HepG2 (cell line): Measurements from ENCODE around the gene TLR3. TPM values are rescaled to one million over a fixed set of nuclear protein-coding genes. Genes with fewer than 3 reads are reported as not detected.

Experiments
- ATAC-seq: fragments of 200-7000 bp; cut with Tn5 transposase; 3 replicates; pipeline ENCODE4 v1.9.1; 2020; ENCODE audit warnings: mild to moderate bottlenecking, moderate library complexity
- BruUV-seq: library from RNA; stranded (reverse); fragments of 400-500 nt; replicated peaks from 2 replicates; lab custom pipeline; 2021; lab: Mats Ljungman, UMichigan
- CTCF ChIA-PET: fragments of 300-600 bp; formaldehyde crosslinking; extraction: SDS; loops from one replicate; lab custom pipeline; 2021; ENCODE audit warnings: low total read pairs, inconsistent platforms, low intra/inter-chr PET ratio; lab: Yijun Ruan, JAX
- POLR2A ChIA-PET: fragments of 350-600 bp; sonication (Branson Sonifier 250); formaldehyde crosslinking; loops from one replicate; lab custom pipeline; 2020; ENCODE audit warnings: antibody characterized with exemption, inconsistent platforms; lab: Yijun Ruan, JAX
- DNase-seq: peaks from one replicate; pipeline ENCODE4 v3.0.0-alpha.2; 2015; ENCODE audit warnings: low spot score
- FAIRE-seq: peaks from 3 replicates; lab custom pipeline; 2011; peaks lifted over from hg19 to GRCh38; lab: Jason Lieb, UNC
- H2AFZ ChIP-seq: one replicate; pipeline ENCODE4 v1.6.1; 2011; ENCODE audit warnings: low read length, inconsistent platforms
- H3K27ac ChIP-seq: fragments of 300-600 bp; 3 replicates; pipeline ENCODE4 v1.8.0; 2011; ENCODE audit warnings: mixed run types, mild to moderate bottlenecking, mixed read lengths, low read length, inconsistent platforms; ENCODE audit not compliant: insufficient read depth; ENCODE audit errors: extremely low read length
- H3K27me3 ChIP-seq, 2 experiments: fragments of 200-600 bp in 1 of 2; 2 replicates in 1 of 2; 3 replicates in 1 of 2; pipeline versions ENCODE4 v1.6.0 to v1.8.0; 2011; ENCODE audit warnings: low read length in 2 of 2, mild to moderate bottlenecking in 2 of 2, moderate library complexity in 2 of 2, inconsistent platforms in 1 of 2; ENCODE audit not compliant: insufficient read depth in 2 of 2, control insufficient read depth in 1 of 2
- H3K36me3 ChIP-seq, 2 experiments: fragments of 200-600 bp in 1 of 2; replicated peaks in 1 of 2; 2 replicates in 1 of 2; 3 replicates in 1 of 2; pipeline versions ENCODE4 v1.5.1 to v1.8.0; 2011; ENCODE audit warnings: low read length in 2 of 2, inconsistent platforms in 1 of 2; ENCODE audit not compliant: insufficient read depth in 2 of 2, control insufficient read depth in 1 of 2
- H3K4me1 ChIP-seq: 2 replicates; pipeline ENCODE4 v1.5.1; 2012; ENCODE audit warnings: low read length, inconsistent platforms; ENCODE audit not compliant: insufficient read depth
- H3K4me2 ChIP-seq: 2 replicates; pipeline ENCODE4 v1.6.0; 2011; ENCODE audit warnings: low read depth, low read length, inconsistent platforms
- H3K4me3 ChIP-seq, 3 experiments: fragments of 200-600 bp in 1 of 3; sonication (generic), shearing (Covaris generic) in 1 of 3; replicated peaks in 1 of 3; 2 replicates each; pipeline ENCODE4 v1.5.1; 2011 to 2016; ENCODE audit warnings: low read length in 3 of 3, inconsistent platforms in 2 of 3, low read depth in 2 of 3, mild to moderate bottlenecking in 2 of 3, control low read depth in 1 of 3, mixed read lengths in 1 of 3; ENCODE audit not compliant: insufficient read depth in 1 of 3
- H3K79me2 ChIP-seq: one replicate; pipeline ENCODE4 v1.6.1; 2011; ENCODE audit warnings: low read length, inconsistent platforms; ENCODE audit not compliant: insufficient read depth
- H3K9ac ChIP-seq: 2 replicates; pipeline ENCODE4 v1.6.0; 2011; ENCODE audit warnings: mild to moderate bottlenecking, low read depth, low read length, inconsistent platforms; ENCODE audit not compliant: insufficient read depth
- H3K9me3 ChIP-seq: 2 replicates; pipeline ENCODE4 v1.5.1; 2012; ENCODE audit warnings: mild to moderate bottlenecking, low read length
- H4K20me1 ChIP-seq: 2 replicates; pipeline ENCODE4 v1.6.0; 2011; ENCODE audit warnings: inconsistent platforms, mild to moderate bottlenecking, low read length, moderate library complexity; ENCODE audit not compliant: insufficient read depth
- ARNT ChIP-seq: fragments of 450-650 bp; IDR thresholded peaks from 2 replicates; pipeline ENCODE4 v1.6.1; 2017
- CEBPB ChIP-seq: IDR thresholded peaks from 2 replicates; pipeline ENCODE4 v1.6.1; 2011; ENCODE audit warnings: low read depth, low read length, improper control_type of control experiment, borderline replicate concordance
- TBP ChIP-seq: sonication (generic); formaldehyde crosslinking; IDR thresholded peaks from 2 replicates; pipeline ENCODE4 v1.5.0; 2020; ENCODE audit warnings: missing genetic modification reagents
- ZKSCAN5 ChIP-seq: sonication (generic); formaldehyde crosslinking; IDR thresholded peaks from 2 replicates; pipeline ENCODE4 v1.5.1; 2020; ENCODE audit warnings: mild to moderate bottlenecking, missing genetic modification reagents
- ZNF383 ChIP-seq: sonication (generic); formaldehyde crosslinking; IDR thresholded peaks from 2 replicates; pipeline ENCODE4 v1.4.0; 2020; ENCODE audit warnings: missing genetic modification reagents, mild to moderate bottlenecking, borderline replicate concordance
- WGBS: methylation state at CpG from one replicate; pipeline ENCODE4 v1.1.6; 2017; ENCODE audit warnings: low lambda C conversion rate; 5-methylcytosine and 5-hydroxymethylcytosine counted together
- in situ Hi-C: cut with HindIII; loops from 2 replicates; pipeline ENCODE4 v1.10.0; 2017; ENCODE audit warnings: low pct_unique_long_range_greater_than_20kb; ENCODE audit not compliant: extremely low pct_ligation_motif_present
- intact Hi-C: fragments of 100-400 bp; cut with micrococcal nuclease; formaldehyde crosslinking; loops from one replicate; pipeline ENCODE4 v1.10.0; 2022; ENCODE audit not compliant: unreplicated experiment
- polyA plus RNA-seq, 8 experiments: library from polyadenylated mRNA; depleted of rRNA in 3 of 8; stranded (reverse) in 7 of 8; unstranded in 1 of 8; fragments of >200 nt; fragmentation: Illumina TruSeq in 4 of 8; extraction: Trizol in 4 of 8; gene quantifications; 2 replicates each; pipeline versions ENCODE4 v1.2.1 to v1.2.3, GENCODE V29; 2011 to 2016; ENCODE audit warnings: low read depth in 4 of 8, missing spikeins in 1 of 8, mixed read lengths in 1 of 8; ENCODE audit not compliant: insufficient read depth in 1 of 8
- total RNA-seq, 5 experiments: library from RNA; depleted of rRNA; stranded (reverse); fragments of >200 nt; fragmentation: Illumina TruSeq; extraction: Trizol; gene quantifications; 2 replicates each; pipeline ENCODE4 v1.2.3, GENCODE V29; 2016; ENCODE audit warnings: low read depth in 1 of 5
- TF ChIP-seq, protein P1 (sequence below), 2 experiments: fragments of 450-650 bp in 1 of 2; sonication (generic) in 1 of 2; formaldehyde crosslinking; IDR thresholded peaks; 2 replicates each; pipeline versions ENCODE4 v1.5.0 to v1.8.0; 2020 to 2022; ENCODE audit warnings: mild to moderate bottlenecking in 1 of 2, missing genetic modification reagents in 1 of 2
- TF ChIP-seq, protein P2 (sequence below): sonication (generic); formaldehyde crosslinking; IDR thresholded peaks from 2 replicates; pipeline ENCODE4 v1.8.1; 2023; ENCODE audit warnings: missing genetic modification reagents, mild to moderate bottlenecking, borderline replicate concordance
- TF ChIP-seq, protein P3 (sequence below): sonication (generic); formaldehyde crosslinking; IDR thresholded peaks from 2 replicates; pipeline ENCODE4 v1.4.0; 2020; ENCODE audit warnings: missing genetic modification reagents

The TLR3 gene
- total and polyA plus RNA-seq, 2 of the 13 experiments (the other 11 are each of a cell fraction or from before 2014, with no cell fraction given) = 0.11 to 0.38 TPM

DNA sequence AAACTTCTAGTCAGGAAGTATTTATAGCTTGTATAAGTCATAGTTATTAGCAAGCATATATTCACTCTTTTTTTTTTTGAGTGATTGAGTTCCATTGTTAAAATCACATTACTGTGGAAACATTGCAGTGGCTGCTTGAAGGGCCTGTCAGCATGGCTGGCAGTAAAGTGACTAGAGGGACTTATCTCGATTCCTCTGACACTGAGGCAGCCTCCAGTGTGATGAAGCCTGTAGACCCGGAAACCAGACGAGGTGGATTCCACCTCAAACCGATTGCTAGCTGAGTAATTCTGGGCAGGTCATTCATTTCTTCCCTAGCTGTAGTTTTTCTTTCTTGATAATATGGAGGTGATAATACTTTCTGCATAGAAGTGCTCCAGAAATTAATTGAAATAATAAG is 40.3 kb downstream of the TLR3 start (continued):
- TF ChIP-seq, protein P1, sequence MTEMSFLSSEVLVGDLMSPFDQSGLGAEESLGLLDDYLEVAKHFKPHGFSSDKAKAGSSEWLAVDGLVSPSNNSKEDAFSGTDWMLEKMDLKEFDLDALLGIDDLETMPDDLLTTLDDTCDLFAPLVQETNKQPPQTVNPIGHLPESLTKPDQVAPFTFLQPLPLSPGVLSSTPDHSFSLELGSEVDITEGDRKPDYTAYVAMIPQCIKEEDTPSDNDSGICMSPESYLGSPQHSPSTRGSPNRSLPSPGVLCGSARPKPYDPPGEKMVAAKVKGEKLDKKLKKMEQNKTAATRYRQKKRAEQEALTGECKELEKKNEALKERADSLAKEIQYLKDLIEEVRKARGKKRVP (CRISPR knock-in tag; IDR thresholded peaks at IDR 0.05) = no peak
- no peak for TF ChIP-seq ZNF383 (CRISPR knock-in tag)
- TF ChIP-seq TBP (CRISPR knock-in tag) = no peak
- no peak for TF ChIP-seq ARNT
- TF ChIP-seq, protein P2, sequence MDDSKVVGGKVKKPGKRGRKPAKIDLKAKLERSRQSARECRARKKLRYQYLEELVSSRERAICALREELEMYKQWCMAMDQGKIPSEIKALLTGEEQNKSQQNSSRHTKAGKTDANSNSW = no peak

DNA sequence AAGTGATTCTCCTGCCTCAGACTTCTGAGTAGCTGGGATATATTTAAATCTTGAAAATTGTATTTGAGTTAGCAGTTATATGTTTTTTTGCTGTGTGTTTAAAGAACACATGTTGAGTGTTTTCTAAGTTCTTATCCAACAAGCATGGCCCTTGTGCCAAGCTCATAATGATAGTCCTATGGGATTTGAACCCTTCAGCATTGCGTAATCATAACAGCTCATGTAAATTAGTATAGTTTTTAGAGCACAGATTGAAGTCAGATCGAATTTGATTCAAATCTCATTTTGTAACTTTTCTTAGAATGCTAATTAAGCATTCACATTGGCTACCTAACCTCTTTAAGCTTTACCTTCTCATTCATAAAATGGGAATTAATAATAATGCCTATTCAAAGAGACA is 47.7 kb downstream of the TLR3 start:
- Histone ChIP-seq H4K20me1 (no peaks in the 10 kb centered on the region), H3K4me1 (no peaks in the 10 kb centered on the region), H3K79me2 (no peaks in the 10 kb centered on the region), H3K27ac (no peak overlapping the region), H3K27me3 (peaks cover 2 to 7% of the 10 kb centered on the region in 2 experiments; a peak in 2 of 5 replicates), H3K9ac (no peak overlapping the region), H2AFZ (no peak overlapping the region), H3K4me2 (no peak overlapping the region), H3K36me3 (no peaks in the 10 kb centered on the region), H3K9me3 (no peaks in the 10 kb centered on the region), H3K4me3 (no peak overlapping the region)
- POLR2A ChIA-PET = no interaction called here
- intact Hi-C loops = no loop called here
- ATAC-seq = no peak
- FAIRE-seq = no peak
- in situ Hi-C loops = no loop called here
- BruUV-seq = no TSS peak
- CTCF ChIA-PET = no interaction called here
- no peak for DNase-seq
- 33% methylated on average over 2 of the region's 2 CpGs for WGBS
- peak; percentile 85 for TF ChIP-seq CEBPB
- no peak for TF ChIP-seq ZKSCAN5 (CRISPR knock-in tag)
- TF ChIP-seq, protein P3, sequence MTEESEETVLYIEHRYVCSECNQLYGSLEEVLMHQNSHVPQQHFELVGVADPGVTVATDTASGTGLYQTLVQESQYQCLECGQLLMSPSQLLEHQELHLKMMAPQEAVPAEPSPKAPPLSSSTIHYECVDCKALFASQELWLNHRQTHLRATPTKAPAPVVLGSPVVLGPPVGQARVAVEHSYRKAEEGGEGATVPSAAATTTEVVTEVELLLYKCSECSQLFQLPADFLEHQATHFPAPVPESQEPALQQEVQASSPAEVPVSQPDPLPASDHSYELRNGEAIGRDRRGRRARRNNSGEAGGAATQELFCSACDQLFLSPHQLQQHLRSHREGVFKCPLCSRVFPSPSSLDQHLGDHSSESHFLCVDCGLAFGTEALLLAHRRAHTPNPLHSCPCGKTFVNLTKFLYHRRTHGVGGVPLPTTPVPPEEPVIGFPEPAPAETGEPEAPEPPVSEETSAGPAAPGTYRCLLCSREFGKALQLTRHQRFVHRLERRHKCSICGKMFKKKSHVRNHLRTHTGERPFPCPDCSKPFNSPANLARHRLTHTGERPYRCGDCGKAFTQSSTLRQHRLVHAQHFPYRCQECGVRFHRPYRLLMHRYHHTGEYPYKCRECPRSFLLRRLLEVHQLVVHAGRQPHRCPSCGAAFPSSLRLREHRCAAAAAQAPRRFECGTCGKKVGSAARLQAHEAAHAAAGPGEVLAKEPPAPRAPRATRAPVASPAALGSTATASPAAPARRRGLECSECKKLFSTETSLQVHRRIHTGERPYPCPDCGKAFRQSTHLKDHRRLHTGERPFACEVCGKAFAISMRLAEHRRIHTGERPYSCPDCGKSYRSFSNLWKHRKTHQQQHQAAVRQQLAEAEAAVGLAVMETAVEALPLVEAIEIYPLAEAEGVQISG (CRISPR knock-in tag) = no peak
